WERI-Rb-1 (cell line): ENCODE results near the gene AHNAK.

Experiments
- DNase-seq: peaks from one replicate; pipeline ENCODE4 v3.0.0-alpha.2; 2020
- H3K27ac ChIP-seq: fragments of 250-450 bp; sonication (Bioruptor Pico); 2 replicates; pipeline ENCODE4 v1.5.1; 2020; ENCODE audit warnings: mild to moderate bottlenecking, moderate library complexity
- H3K27me3 ChIP-seq: fragments of 250-450 bp; sonication (Bioruptor Pico); 2 replicates; pipeline ENCODE4 v1.5.1; 2021; ENCODE audit warnings: mild to moderate bottlenecking, low read depth, moderate library complexity; ENCODE audit not compliant: insufficient read depth, severe bottlenecking
- H3K36me3 ChIP-seq: fragments of 250-450 bp; sonication (Bioruptor Pico); 2 replicates; pipeline ENCODE4 v1.5.1; 2020; ENCODE audit warnings: mild to moderate bottlenecking, moderate library complexity
- H3K4me3 ChIP-seq: 2 replicates; pipeline ENCODE4 v1.5.1; 2011; ENCODE audit warnings: low read depth, mild to moderate bottlenecking, control low read depth, low read length
- H3K9me3 ChIP-seq: fragments of 250-450 bp; sonication (Bioruptor Pico); 2 replicates; pipeline ENCODE4 v1.5.1; 2021; ENCODE audit warnings: mild to moderate bottlenecking, moderate library complexity; ENCODE audit not compliant: severe bottlenecking
- CTCF ChIP-seq: IDR thresholded peaks from 2 replicates; pipeline ENCODE4 v1.5.1; 2011; ENCODE audit warnings: low read depth, mild to moderate bottlenecking, control low read depth, inconsistent platforms, low read length

AHNAK gene

GRCh38 chr11:62445314-62445740 lies 101.3 kb downstream of the AHNAK start:
- Histone ChIP-seq H3K36me3 (no peaks in the 10 kb centered on the region), H3K27ac (no peak overlapping the region), H3K9me3 (no peaks in the 10 kb centered on the region), H3K4me3 (no peak overlapping the region), H3K27me3 (no peaks in the 10 kb centered on the region)
- TF ChIP-seq CTCF = no peak
- no peak for DNase-seq

GRCh38 chr11:62444835-62445234 lies 101.8 kb downstream of the AHNAK start:
- Histone ChIP-seq H3K4me3 (peak overlapping the region; percentile 48), H3K9me3 (no peaks in the 10 kb centered on the region), H3K27ac (no peak overlapping the region), H3K36me3 (no peaks in the 10 kb centered on the region), H3K27me3 (no peaks in the 10 kb centered on the region)
- no peak for DNase-seq
- no peak for TF ChIP-seq CTCF

- TF ChIP-seq CTCF = no peak
- Histone ChIP-seq H3K36me3 (no peaks in the 10 kb centered on the region), H3K27ac (no peak overlapping the region), H3K9me3 (no peaks in the 10 kb centered on the region), H3K4me3 (peak overlapping the region; percentile 48), H3K27me3 (no peaks in the 10 kb centered on the region)
- DNase-seq = peak; percentile 26
These were observed 102.3 kb downstream of the AHNAK start for GRCh38 chr11:62444236-62444833.

GRCh38 chr11:62443390-62444235 lies 103.0 kb downstream of the AHNAK start:
- no peak for DNase-seq
- Histone ChIP-seq H3K36me3 (no peaks in the 10 kb centered on the region), H3K27ac (no peak overlapping the region), H3K4me3 (no peak overlapping the region; the same call in 1 of the 2 replicates), H3K27me3 (no peaks in the 10 kb centered on the region), H3K9me3 (no peaks in the 10 kb centered on the region)
- TF ChIP-seq CTCF = no peak

GRCh38 chr11:62439785-62440602 lies 106.6 kb downstream of the AHNAK start:
- H3K27ac ChIP-seq = no peak overlapping the region
- no peaks in the 10 kb centered on the region for H3K36me3 ChIP-seq
- no peak for DNase-seq
- TF ChIP-seq CTCF = no peak
- H3K4me3 ChIP-seq = no peak overlapping the region
- no peaks in the 10 kb centered on the region for H3K27me3 ChIP-seq
- no peaks in the 10 kb centered on the region for H3K9me3 ChIP-seq
